Natural killer cell (primary cell): ENCODE data around the gene RSAD2. TPM values are rescaled to one million over a fixed set of nuclear protein-coding genes. Genes with fewer than 3 reads are reported as not detected.

Source experiments
- ATAC-seq, 3 donors: fragments of 150-1000 bp in 2 of 3; fragments of 200-7000 bp in 1 of 3; cut with Tn5 transposase; 1 replicate in 1 of 3; 2 replicates in 2 of 3; pipeline ENCODE4 v1.10.0; 2021; ENCODE audit warnings: mild to moderate bottlenecking in 2 of 3, moderate library complexity in 2 of 3
- DNase-seq, 2 donors: peaks; one replicate each; pipeline versions ENCODE4 v3.0.0 to v3.0.0-alpha.2; 2013 to 2021; ENCODE audit warnings: mixed read lengths in 1 of 2
- H3K27ac ChIP-seq: one replicate; pipeline ENCODE4 v1.5.1; 2013; ENCODE audit warnings: mild to moderate bottlenecking, low read length
- H3K27me3 ChIP-seq: one replicate; pipeline ENCODE4 v1.6.1; 2013; ENCODE audit warnings: low read length; ENCODE audit not compliant: control insufficient read depth, insufficient read depth
- H3K36me3 ChIP-seq: one replicate; pipeline ENCODE4 v1.6.1; 2013; ENCODE audit warnings: low read length; ENCODE audit not compliant: control insufficient read depth, insufficient read depth
- H3K4me1 ChIP-seq: one replicate; pipeline ENCODE4 v1.6.1; 2013; ENCODE audit warnings: low read length; ENCODE audit not compliant: control insufficient read depth, insufficient read depth
- H3K4me3 ChIP-seq: one replicate; pipeline ENCODE4 v1.5.1; 2013; ENCODE audit warnings: low read length
- H3K9me3 ChIP-seq: one replicate; pipeline ENCODE4 v1.6.1; 2013; ENCODE audit warnings: low read length; ENCODE audit not compliant: control insufficient read depth, insufficient read depth
- H3K27ac Mint-ChIP-seq, 2 donors: one replicate each; pipeline ENCODE4 v1.8.0; 2022; ENCODE audit warnings: mild to moderate bottlenecking in 2 of 2, mixed read lengths in 2 of 2, moderate library complexity in 1 of 2
- H3K27me3 Mint-ChIP-seq, 2 donors: one replicate each; pipeline ENCODE4 v1.8.0; 2022; ENCODE audit warnings: low read depth in 2 of 2, mixed read lengths in 2 of 2
- H3K36me3 Mint-ChIP-seq: one replicate; pipeline ENCODE4 v1.8.0; 2022; ENCODE audit warnings: mixed read lengths
- H3K4me1 Mint-ChIP-seq, 2 donors: one replicate each; pipeline ENCODE4 v1.8.0; 2022; ENCODE audit warnings: mixed read lengths in 2 of 2
- H3K4me3 Mint-ChIP-seq: one replicate; pipeline ENCODE4 v1.8.0; 2022; ENCODE audit warnings: mild to moderate bottlenecking, moderate library complexity, mixed read lengths
- H3K9me3 Mint-ChIP-seq, 2 donors: one replicate each; pipeline ENCODE4 v1.8.0; 2022; ENCODE audit warnings: mixed read lengths in 2 of 2
- WGBS: methylation state at CpG from one replicate; pipeline ENCODE4 v1.1.7; 2013; ENCODE audit warnings: missing lambda C conversion rate; ENCODE audit not compliant: insufficient coverage; 5-methylcytosine and 5-hydroxymethylcytosine counted together
- intact Hi-C: fragments of 100-400 bp; cut with micrococcal nuclease; formaldehyde crosslinking; loops from one replicate; pipeline ENCODE4 v1.14.2; 2022
- total RNA-seq, 4 donors: library from RNA; stranded (reverse); fragments of 120-200 nt in 1 of 4; gene quantifications; one replicate each; pipeline versions ENCODE4 v1.2.3 to v1.2.4, GENCODE V29; 2013 to 2022
- TF ChIP-seq, protein P1 (sequence below): fragments of 200-600 bp; IDR thresholded peaks from one replicate; pipeline ENCODE4 v1.8.0; 2022; ENCODE audit warnings: antibody characterized with exemption

The RSAD2 gene
- total RNA-seq, 3 donors from 2014 or later (not counting 1 experiment from before 2014, with no cell fraction given), result 7.9 to 12.0 (median 9.4) TPM

DNA sequence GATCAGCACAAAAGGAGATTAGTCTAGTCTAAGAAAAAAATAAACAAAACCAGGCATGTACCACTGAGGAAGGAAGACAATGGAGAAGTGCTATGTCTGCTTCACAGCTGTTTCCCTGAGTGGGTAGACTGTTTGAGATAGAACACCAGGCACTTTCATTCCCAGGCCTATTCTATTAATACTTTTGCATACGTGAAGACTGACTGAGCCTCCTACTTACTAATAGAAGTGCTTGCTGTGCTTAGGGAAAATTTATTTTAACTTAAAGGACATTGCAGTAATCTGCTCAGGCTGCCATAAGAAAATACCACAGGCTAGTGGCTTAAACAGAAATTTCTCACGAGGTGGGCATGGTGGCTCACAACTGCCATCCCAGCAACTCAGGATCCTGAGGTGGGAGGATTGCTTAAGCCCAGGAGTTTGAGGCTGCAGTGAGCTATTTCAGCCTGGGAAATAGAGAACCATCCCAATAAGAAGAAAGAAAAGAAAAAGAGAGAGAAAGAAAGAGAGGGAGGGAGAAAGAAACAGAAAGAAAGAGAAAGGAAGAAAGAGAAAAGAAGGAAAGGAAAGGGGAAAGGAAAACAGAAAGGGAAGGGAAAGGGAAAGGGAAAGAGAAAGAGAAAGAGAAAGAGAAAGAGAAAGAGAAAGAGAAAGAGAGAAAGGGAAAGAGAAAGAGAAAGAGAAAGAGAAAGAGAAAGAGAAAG, 44.8 kb upstream of the RSAD2 start:
- intact Hi-C loops, result no loop called here
- H3K27ac ChIP-seq, result peak overlapping the region; percentile 61
- Mint-ChIP-seq H3K9me3 (peaks cover 10 to 21% of the 10 kb centered on the region in 2 donors), H3K27ac (peak overlapping the region; percentile 81 to 86), H3K4me3 (peak overlapping the region; percentile 51), H3K27me3 (no peaks in the 10 kb centered on the region), H3K4me1 (peaks cover 12 to 14% of the 10 kb centered on the region in 2 donors), H3K36me3 (peaks cover 19% of the 10 kb centered on the region)
- no peak overlapping the region for H3K4me3 ChIP-seq
- TF ChIP-seq, protein P1, sequence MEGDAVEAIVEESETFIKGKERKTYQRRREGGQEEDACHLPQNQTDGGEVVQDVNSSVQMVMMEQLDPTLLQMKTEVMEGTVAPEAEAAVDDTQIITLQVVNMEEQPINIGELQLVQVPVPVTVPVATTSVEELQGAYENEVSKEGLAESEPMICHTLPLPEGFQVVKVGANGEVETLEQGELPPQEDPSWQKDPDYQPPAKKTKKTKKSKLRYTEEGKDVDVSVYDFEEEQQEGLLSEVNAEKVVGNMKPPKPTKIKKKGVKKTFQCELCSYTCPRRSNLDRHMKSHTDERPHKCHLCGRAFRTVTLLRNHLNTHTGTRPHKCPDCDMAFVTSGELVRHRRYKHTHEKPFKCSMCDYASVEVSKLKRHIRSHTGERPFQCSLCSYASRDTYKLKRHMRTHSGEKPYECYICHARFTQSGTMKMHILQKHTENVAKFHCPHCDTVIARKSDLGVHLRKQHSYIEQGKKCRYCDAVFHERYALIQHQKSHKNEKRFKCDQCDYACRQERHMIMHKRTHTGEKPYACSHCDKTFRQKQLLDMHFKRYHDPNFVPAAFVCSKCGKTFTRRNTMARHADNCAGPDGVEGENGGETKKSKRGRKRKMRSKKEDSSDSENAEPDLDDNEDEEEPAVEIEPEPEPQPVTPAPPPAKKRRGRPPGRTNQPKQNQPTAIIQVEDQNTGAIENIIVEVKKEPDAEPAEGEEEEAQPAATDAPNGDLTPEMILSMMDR, result no peak
- WGBS, result 50% methylated on average over 1 of the region's 2 CpGs
- DNase-seq (no peak), ATAC-seq (peak in 1 of 3 donors; percentile 55)
- no peaks in the 10 kb centered on the region for H3K27me3 ChIP-seq
- H3K36me3 ChIP-seq, result no peaks in the 10 kb centered on the region
- H3K9me3 ChIP-seq, result no peaks in the 10 kb centered on the region
- H3K4me1 ChIP-seq, result no peaks in the 10 kb centered on the region

DNA sequence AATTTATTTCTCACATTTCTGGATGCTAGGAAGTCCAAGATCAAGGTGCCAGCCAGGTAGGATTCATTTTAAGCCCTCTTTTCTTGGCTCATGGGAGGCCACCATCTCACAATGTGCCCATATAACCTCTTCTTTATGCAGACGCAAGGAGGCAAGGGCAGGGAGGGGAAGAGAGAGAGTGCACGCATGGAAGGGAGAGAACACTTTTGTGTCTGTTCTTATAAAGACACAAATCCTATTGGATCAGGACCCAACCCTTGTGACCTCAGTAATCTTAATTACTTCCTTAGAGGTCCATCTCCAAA, 44.3 kb upstream of the RSAD2 start:
- TF ChIP-seq, protein P1, result no peak
- Histone ChIP-seq H3K4me3 (no peak overlapping the region), H3K27ac (peak overlapping the region; percentile 44), H3K36me3 (no peaks in the 10 kb centered on the region), H3K27me3 (no peaks in the 10 kb centered on the region), H3K9me3 (no peaks in the 10 kb centered on the region), H3K4me1 (no peaks in the 10 kb centered on the region)
- WGBS, result no CpG with 5 or more reads among the region's 2 CpGs
- Mint-ChIP-seq H3K36me3 (peaks cover 19% of the 10 kb centered on the region), H3K4me3 (peak overlapping the region; percentile 51), H3K9me3 (peaks cover 10 to 21% of the 10 kb centered on the region in 2 donors), H3K4me1 (peaks cover 9 to 12% of the 10 kb centered on the region in 2 donors), H3K27ac (peak overlapping the region; percentile 81 to 86), H3K27me3 (no peaks in the 10 kb centered on the region)
- ATAC-seq (no peak), DNase-seq (peak in 1 of 2 donors; percentile 3)
- intact Hi-C loops, result no loop called here

DNA sequence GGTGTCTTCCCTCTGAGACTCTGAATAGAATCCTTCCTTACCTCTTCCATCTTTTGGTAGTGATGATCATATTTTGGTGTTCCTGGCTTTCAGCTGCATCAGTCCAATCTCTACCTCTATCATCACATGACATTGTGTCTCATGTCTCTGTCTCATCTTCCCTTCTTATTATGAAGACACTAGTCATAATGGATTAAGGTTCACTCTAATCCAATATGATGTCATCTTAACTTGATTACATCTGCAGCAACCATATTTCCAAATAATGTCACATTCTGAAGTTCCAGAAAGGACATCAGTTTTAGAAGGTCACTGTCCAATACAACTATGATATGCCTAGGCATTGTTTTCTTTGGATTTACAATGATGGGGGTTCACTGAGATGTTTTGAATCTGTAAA, 43.4 kb upstream of the RSAD2 start:
- peaks cover 19% of the 10 kb centered on the region for H3K36me3 Mint-ChIP-seq
- peak overlapping the region; percentile 10 to 86 for H3K27ac Mint-ChIP-seq

More for the DNA sequence above, 43.4 kb upstream of the RSAD2 start:
- Histone ChIP-seq H3K27me3 (no peaks in the 10 kb centered on the region), H3K4me1 (no peaks in the 10 kb centered on the region), H3K4me3 (no peak overlapping the region), H3K9me3 (no peaks in the 10 kb centered on the region), H3K36me3 (no peaks in the 10 kb centered on the region), H3K27ac (no peak overlapping the region)
- H3K4me3 Mint-ChIP-seq, result no peak overlapping the region
- H3K9me3 Mint-ChIP-seq, result peaks cover 10 to 21% of the 10 kb centered on the region in 2 donors
- DNase-seq (no peak), ATAC-seq (no peak)
- H3K27me3 Mint-ChIP-seq, result no peaks in the 10 kb centered on the region
- TF ChIP-seq, protein P1, result no peak
- peaks cover 9 to 12% of the 10 kb centered on the region in 2 donors for H3K4me1 Mint-ChIP-seq
- intact Hi-C loops, result no loop called here
